Islet precursor cell (in vitro differentiated cells): ENCODE results near the gene CCDC134.

Source experiments
- DNase-seq: peaks from one replicate; pipeline ENCODE4 v3.0.0-alpha.2; 2018

The CCDC134 gene

DNA sequence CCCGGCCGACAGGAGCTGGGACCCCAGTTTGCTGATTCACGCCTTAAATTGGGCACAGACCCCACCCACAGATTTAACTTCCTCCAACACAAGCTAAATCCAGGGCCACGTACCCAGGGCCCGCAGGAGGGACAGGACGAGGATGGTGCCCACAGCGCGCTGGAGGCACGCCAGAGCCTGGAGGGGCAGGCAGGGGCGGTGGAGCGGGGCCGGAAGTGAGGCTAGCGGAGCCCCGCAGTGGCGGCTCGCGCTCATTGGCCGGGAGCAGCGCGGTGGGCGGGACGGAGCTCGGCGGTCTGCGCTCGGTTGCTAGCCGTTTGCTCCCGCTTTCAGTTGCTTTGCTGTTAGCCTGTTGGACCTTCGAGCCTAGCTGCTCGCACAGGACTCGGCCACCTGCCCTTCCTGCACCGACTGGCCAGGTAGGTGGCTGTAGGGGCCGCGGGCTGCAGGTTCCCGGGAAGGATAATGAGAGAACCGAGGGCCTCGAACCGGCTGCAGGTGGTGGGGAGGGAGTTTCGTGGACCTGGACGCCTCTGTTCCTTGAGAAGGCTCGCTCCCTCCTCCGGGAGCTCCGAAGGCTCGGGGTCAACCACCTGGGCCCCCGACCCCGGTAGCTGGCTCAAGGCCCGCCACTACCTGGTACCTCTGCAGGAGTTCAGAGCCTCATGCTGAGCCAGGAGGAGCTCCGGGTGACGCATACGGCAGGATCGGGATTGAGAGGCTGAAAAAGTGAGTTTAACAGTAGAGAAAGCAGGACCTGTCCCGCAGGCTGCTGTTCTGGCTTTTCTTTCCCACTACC is at the start of gene CCDC134:
CCDC134 (plus strand) TSS at position 332 of the 799 bp plus-strand sequence. CDS start 8,212 bp downstream, outside the sequence.
- DNase-seq, result peak; percentile 93

DNA sequence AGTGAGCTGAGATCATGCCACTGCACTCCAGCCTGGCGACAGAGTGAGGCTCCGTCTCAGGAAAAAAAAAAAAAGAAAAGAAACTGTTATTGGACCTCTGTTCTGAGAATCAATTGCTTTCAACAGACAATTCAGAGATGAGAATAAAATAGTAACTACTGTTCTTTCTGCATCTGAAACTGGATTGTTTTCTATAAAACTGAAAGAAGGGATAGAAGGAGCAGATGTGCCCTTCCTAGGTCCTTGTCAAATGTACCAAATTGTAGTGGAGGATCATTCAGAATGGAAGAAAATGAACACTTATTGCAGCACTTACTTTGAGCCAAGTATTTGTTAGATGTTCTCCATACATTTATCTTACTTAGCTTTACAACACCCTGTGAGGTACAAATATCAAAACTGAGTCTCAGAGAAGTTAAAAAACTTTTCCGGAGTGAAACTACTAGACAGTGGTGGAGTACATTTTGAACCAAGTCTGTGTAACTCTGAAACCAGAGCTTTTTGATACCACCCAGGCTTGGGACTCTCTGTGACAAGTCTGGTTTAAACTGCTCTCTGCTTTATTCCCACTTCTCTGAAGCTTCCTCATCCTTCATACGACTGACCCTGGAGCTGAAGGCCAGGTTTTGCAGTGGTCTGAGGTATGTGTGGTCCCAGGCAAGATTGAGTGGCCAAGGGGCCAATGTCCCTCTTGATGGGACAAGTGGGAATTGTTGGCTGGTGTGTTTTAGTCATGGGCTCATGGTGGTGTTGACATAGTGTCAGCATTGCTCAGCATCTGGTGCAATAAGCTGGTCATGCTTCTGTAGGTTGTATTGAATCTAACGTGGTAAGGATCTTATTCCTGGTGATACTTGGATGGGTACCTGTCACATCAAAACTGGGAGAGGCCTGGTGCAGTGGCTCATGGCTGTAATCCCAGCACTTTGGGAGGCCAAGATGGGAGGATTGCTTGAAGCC is 48.2 kb upstream of the CCDC134 start:
- DNase-seq, result no peak

DNA sequence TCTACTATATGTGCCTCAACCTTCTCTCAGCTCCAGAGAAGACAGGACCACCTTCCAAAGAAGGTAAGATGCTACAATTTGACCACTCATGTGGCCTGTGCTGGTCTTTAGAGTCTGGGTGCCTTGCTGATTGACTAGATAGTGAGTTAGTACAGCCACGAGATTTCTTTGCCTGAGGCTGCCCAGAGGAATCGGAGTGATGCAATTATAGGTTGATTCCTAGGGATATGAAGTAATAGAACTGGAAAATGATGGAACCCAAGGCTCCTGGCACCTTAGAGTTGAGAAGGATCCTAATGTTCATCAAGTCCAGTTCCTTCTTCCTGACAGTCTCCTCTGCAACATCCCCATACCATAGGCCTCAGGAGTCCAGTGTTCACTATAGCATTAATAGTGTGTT is 46.5 kb upstream of the CCDC134 start:
- no peak for DNase-seq

DNA sequence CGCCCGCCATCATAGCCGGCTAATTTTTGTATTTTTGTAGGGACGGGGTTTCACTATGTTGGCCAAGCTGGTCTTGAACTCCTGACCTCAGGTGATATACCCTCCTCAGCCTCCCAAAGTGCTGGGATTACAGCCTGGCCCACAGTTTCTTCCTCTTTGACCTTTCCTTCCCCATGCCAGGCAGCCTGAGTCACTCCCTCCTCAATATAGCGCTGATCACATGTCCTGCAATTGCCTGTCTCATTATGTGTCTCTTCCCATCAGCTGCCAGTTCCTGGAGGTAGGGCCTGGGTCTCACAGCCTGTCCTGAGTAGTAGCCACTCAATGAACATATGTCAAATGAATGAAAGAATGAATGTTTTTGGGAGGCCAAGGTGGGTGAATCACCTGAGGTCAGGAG is 43.0 kb upstream of the CCDC134 start:
- no peak for DNase-seq

DNA sequence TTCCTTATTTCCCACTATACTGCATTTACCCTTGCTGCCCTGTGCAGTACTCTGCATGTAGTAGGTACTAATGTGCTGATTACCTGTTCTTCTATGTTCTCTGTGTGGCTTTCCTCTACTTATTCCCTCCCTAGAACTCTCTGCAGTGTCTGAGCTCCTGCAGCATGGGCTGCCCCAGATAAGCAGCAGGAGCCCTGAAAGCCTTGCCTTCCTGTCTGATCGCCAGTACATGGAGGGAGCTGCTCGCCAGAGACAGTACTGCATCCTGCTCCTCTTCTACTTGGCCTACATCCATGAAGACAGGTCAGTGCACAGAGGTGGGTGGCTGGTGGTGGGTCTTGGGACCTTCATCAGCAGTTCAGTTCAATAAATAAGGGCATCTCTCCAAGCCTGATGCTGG is 42.2 kb upstream of the CCDC134 start:
- no peak for DNase-seq

DNA sequence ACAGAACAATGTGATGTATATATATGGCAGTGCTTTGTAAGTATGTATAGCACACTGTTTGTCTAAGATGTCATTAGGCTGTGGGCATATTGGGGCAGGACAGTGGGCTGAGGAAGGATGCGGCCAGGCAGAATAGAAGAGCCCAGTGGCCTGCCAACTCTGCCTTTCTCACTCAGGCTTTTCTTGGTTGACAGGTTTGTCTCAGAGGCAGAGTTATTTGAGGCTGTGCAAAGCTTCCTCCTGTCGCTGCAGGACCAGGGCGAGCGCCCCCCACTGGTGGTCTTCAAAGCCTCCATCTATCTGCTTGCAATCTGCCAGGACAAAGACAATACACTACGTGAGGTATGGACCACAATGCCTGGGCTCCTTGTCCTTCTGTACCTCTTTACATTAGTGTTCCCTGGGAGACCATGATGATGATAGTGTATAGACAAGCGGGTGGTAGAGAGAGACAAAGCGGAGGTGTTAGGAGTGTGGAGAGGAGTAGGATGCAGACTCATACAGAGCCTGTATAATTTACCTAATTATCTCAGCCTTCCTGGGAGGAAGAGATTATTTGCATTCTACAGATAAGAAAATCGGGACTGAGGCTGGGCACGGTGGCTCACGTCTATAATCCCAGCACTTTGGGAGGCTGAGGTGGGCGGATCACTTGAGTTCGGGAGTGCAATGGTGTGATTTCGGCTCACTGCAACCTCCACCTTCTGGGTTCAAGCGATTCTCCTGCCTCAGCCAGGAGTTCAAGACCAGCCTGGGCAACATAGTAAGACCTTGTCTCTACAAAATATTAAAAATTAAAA is 37.3 kb upstream of the CCDC134 start:
- peak; percentile 85 for DNase-seq

DNA sequence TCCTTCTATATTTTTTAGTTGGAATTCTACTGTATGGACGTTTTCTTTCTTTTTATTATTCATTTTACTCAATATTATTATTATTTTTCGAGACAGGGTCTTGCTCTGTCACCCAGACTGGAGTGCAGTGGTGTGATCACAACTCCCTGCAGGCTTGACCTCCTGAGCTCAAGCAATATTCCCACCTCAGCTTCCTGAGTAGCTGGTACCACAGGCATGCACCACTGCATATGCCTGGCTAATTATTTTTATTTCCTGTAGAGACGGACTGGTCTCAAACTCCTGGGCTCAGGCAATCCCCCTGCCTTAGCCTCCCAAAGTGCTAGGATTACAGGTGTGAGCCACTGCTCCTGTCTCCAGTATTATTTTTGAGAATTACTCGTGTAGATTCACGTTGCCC is 34.0 kb upstream of the CCDC134 start:
- no peak for DNase-seq

DNA sequence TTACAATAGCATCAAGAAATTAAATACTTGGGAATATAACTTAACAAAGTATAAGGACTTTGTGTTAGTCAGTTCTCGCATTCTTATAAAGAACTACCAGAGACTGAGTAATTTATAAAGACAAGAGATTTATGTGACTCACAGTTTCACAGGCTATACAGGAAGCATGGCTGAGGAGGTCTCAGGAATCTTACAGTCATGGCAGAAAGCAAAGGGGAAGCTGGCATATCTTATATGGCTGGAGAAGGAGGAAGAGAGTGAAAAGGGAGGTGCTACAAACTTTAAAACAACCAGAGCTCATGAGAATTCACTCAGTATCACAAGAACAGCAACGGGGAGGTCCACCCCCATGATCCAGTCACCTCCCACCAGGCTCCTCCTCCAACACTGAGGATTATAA is 32.0 kb upstream of the CCDC134 start:
- no peak for DNase-seq

DNA sequence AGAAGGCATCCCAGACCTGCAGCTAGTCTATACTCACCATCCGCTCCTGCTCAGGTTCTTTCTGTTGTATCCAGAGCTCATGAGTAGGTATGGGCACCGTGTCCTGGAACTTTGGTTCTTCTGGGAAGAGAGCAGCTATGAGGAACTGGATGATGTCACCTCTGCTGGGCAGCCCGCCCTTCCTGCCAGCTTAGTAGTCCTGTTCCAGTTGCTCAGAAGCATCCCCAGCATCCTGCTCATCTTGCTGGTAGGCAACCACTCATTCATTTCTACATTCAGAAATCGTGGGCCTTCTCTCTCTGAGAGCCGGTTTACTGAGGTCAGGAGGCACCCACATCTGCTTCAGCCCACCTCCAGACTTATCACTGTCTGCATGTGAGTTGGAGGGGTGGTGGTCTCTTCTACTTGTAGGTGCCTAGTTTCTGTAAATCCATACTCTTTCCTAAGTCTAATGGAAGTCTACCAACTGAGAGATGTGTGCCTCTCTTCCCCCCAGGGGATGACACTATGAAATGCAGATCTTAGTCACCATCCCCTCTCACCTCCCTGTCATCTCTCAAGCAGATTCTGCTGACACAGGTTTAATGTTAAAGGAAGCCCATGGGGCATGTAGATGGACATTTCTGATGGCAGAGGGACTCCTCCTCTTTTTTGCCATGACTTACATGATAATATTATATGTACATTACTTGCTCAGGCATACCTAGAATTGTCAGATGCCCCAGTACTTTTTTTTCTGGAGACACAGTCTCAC is 29.6 kb upstream of the CCDC134 start:
- no peak for DNase-seq

DNA sequence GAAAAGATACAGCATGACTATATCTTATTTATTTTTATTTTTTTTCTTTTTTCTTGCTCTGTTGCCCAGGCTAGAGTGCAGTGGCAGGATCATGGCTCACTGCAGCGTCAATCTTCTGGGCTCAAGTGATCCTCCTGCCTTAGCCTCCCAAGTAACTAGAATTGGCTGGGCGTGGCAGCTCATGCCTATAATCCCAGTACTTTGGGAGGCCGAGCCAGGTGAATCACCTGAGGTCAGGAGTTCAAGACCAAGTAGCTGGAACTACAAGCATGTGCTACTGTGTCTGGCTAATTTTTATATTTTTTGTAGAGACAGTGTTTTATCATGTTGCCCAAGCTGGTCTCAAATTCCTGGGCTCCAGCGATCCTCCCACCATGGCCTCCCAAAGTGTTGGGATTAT is 28.3 kb upstream of the CCDC134 start:
- no peak for DNase-seq

DNA sequence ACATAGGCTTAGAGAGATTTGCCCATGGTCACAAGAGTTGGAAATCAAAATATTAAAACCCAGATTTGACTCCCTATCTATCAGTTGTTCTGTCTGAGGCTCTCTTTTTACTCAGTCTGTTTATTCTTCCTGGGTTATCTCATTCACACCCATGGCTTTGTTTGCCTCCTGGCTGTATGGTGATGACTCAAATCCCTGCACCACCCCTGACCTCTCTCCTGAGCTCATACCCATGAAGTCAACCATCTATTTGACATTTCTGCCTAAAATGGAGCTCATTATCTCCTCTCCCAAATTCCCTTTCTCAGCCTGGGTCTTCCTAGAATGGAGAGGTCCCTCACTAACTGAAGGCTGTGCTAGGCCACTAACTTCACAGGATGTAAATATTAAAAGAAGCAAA is 27.8 kb upstream of the CCDC134 start:
- DNase-seq, result no peak

DNA sequence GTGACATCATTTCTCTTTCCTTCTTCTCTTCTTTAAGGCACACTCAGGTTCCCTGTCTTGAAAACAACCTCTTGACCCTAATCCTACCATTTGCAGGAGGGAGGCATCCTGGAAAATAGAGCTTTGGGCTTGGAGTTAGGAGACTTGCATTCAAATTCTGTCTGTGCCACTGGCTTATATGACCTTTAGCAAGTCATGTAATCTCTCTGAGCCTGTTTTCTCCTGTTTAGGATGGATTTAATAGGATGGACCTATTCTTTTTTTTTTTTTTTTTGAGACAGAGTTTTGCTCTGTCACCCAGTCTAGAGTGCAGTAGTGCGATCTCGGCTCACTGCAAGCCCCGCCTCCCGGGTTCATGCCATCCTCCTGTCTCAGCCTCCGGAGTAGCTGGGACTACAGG is 25.1 kb upstream of the CCDC134 start:
- no peak for DNase-seq

DNA sequence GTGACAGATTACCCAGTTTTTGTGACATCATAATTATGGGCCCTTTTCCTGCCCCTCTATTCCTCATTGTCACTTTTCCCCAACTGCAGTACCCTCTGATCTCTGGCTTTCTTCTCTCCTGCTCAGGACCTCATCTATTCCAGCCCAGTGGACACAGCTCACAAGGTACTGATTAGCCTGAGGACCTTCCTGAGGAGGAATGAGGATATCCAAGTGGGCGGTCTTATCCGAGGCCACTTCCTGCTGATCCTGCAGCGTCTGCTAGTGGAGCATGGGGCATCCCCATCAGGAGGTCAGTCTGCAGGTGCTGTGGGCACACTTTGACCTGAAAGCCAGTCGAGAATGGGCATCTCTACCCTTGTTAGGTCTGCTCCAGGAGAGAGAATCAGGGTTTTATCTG is 24.5 kb upstream of the CCDC134 start:
- no peak for DNase-seq

DNA sequence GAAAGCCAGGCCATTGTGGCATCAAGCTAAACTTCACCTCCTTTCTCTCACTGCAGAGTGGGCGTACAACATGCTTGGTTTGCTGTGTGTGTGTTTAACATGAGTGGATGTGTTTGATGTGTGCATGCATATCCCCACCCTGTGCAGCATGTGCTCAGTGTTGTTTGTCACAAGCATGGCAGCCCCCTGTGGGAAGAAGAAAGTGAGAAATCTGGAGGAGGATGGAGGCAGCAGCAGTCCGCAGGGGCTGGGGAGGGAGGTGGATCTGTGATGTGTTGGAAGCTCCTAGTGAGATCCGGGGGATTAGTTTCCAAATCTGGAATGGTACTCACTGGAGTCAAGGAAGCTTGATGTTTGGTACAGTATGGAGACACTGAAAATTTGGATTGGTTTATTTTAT is 24.1 kb upstream of the CCDC134 start:
- no peak for DNase-seq

DNA sequence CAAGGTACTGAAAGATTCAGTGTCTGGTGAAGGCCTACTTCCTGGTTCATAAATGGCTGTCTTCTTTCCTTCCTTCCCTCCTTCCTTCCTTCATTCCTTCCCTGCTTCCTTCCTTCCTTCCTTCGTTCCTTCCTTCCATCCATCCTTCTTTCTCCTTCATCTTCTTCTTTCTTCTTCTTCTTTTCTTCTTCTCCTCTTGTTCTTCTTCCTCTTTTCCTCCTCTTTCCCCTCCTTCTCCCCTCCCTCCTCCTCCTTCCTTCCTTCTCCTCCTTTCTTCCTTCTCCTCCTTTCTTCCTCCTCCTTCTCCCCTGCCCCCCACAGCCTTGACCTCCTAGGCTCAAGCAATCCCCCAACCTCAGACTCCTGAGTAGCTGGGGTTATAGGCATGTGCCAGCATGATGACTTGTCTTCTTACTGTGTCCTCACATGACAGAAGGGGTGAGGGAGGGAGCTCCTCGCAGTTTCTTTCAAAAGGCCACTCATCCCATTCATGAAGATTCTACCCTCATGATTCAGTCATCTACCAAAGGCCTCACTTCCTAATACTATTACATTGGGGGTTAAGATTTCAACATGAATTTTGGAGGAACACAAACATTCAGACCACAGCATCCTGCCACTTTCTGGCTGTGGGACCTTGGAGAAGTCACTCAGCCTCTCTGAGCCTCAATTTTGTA is 22.6 kb upstream of the CCDC134 start:
- DNase-seq, result no peak

DNA sequence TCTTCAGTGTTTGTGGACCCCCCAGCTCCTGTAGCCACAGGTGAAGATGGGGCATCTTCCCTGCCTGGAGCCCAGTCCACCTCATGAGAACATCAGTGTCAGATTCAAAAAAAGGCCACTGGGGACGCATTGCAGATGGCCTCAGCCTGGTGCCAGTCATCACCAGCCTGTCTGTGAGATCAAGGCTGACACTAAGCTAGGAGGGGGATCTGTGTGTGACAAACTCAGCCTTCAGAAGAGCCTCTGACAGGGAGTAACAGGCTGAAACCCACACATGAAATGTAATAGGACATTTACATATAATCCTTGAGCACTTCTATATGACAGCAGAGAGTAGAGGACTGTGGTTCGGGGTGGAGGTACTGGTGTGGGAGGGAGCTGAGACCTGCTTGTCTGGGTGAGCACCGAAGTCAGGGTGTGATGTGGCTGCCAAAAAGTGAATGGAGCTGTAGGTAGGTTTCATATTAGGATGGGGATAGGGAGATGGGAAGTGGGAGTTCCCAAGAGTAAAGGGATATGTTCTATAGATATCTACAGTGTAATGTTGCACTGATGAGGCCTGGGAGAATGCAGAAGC is 20.5 kb upstream of the CCDC134 start:
- DNase-seq, result no peak

DNA sequence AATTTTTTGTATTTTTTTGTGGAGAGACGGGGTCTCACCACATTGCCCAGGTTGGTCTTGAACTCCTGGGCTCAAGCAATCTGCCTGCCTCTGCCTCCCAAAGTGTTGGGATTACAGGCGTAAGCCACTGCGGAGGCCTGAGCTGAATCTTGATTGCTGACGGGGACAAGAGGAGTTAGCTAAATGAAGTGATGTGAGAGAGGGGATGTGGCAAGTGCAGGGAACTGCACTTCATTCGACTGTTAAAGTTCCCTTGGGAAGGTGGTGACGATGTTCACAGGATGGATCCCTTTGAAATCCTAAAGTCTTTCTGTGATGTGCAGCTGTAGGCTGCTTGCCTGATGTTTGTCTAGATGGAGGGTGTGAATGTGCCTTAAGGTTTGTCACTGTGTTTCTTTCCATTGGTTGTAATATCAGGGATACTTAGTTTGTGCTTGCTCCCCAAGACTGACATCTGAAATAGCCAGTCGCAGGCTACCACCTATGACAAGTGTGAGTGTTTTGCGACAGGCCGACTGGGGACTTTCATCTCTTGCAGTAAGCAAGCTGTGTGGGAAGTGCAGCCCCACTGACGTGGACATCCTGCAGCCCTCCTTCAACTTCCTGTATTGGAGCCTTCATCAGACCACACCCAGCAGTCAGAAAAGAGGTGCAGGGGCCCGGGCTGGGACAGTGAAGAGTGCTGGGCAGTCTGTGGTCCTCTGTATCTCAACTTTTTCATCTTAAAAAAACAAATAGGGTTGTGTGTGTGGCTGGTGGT is 19.6 kb upstream of the CCDC134 start:
- DNase-seq, result no peak

DNA sequence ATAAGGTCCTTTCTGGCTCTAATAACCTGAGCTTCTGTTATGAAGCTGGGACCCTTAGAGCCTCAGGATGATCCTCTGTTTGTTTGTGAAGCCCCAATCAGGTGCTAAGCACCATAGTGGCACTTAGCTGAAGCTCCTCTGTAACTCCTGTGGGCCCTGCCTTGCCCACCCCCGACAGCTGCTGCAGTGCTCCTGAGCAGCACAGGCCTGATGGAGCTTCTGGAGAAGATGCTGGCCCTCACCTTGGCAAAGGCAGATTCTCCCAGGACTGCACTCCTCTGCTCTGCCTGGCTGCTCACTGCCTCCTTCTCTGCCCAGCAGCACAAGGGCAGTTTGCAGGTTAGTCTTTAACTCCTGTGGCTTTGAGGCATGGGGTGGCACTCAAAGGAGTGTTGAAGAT is 19.0 kb upstream of the CCDC134 start:
- no peak for DNase-seq

DNA sequence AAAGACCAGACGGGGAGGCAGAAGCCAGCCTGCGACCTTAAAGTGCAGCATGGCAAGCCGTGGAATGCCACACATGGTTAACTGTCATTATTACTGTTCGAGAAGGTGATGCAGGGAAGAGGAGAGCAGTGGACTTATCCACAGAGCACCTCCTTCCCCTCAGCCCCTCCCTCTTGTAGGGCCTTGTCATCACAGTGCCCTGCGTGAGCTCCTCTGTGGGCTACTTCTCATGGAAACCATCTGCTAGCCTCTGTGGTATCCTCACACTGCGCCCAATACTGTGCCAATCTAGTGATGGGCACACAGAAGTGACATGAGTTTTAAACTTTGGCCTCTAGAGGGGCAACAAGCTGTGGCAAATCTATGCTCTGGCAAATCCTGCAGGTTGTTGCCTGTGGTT is 18.2 kb upstream of the CCDC134 start:
- no peak for DNase-seq

DNA sequence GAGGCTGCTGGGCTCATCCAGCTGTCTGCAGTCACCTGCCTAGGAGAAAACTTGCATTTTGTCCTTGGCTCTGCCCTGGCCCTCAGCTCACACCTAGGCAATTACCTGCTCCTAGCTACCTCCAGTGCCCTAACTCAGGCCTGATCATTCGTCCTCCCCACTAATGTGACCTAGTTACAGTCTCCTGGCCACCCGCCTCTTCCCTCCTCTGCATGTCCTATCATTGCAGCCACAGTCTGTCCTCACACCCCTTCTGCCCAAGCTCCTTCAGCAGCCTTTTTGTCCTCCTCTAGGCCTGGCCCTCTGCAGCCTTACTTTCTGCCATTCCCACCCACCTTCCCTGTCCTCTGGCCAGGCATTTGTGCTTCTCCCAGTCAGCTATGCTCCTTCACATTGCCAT is 17.7 kb upstream of the CCDC134 start:
- DNase-seq, result no peak

DNA sequence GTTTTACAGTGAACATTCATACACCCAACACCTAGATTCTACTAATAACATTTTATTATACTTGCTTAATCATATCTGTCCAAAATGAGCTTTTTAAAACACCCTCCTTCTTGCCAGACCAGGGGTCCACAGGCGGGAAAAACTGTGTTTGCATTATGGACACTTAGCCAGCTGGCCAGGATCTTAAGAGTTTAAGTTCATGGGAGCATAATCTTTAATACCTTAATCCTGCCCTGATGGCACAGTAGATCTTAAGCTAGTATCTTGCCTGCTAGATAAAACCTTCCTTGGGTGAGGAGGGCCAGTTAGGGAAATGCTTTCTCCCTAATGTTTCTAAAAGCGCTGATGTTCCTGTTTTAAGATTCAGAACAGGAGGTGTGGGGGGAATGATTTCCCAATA is 13.1 kb upstream of the CCDC134 start:
- DNase-seq, result no peak
